HepG2 (cell line): Measurements from ENCODE around the gene MTHFD1L. TPM values are rescaled to one million over a fixed set of nuclear protein-coding genes. Genes with fewer than 3 reads are reported as not detected.
"Not testable (repeated sequence)": the region's sequence is repeated elsewhere in the genome, so short reads cannot be mapped to it uniquely, and the experiment has no call there.

Experiments
- CEBPG ChIP-seq: IDR thresholded peaks from 2 replicates; pipeline ENCODE4 v1.6.1; 2016
- GABPA ChIP-seq, 2 experiments: IDR thresholded peaks; 2 replicates each; pipeline ENCODE4 v1.6.1; 2011 to 2016; ENCODE audit warnings: low read depth in 2 of 2, low read length in 1 of 2, missing biosample characterization in 1 of 2, missing genetic modification characterization in 1 of 2
- HOXA3 ChIP-seq: sonication (generic); formaldehyde crosslinking; IDR thresholded peaks from 2 replicates; pipeline ENCODE4 v1.5.0; 2020; ENCODE audit warnings: missing genetic modification reagents
- KDM2A ChIP-seq: sonication (generic); formaldehyde crosslinking; IDR thresholded peaks from 2 replicates; pipeline ENCODE4 v1.4.0; 2020; ENCODE audit warnings: low read depth, missing genetic modification reagents, borderline replicate concordance
- MED1 ChIP-seq: sonication (generic); formaldehyde crosslinking; IDR thresholded peaks from 2 replicates; pipeline ENCODE4 v1.4.0; 2020; ENCODE audit warnings: missing genetic modification reagents
- NR2F6 ChIP-seq, 2 experiments: IDR thresholded peaks; 2 replicates each; pipeline ENCODE4 v1.6.1; 2016; ENCODE audit warnings: antibody characterized with exemption in 1 of 2, mild to moderate bottlenecking in 1 of 2
- RARA ChIP-seq: IDR thresholded peaks from 2 replicates; pipeline ENCODE4 v1.6.1; 2016; ENCODE audit warnings: missing genetic modification reagents, missing compliant biosample characterization
- RBM22 ChIP-seq: fragments of 200-400 bp; formaldehyde crosslinking; optimal IDR thresholded peaks from 2 replicates; pipeline ENCODE3; 2017; ENCODE audit warnings: mild to moderate bottlenecking, low read length, moderate library complexity
- RXRA ChIP-seq: sonication (generic); formaldehyde crosslinking; IDR thresholded peaks from 2 replicates; pipeline ENCODE4 v1.5.1; 2020; ENCODE audit warnings: missing genetic modification reagents
- SRF ChIP-seq: IDR thresholded peaks from 2 replicates; pipeline ENCODE4 v1.6.1; 2011; ENCODE audit warnings: mild to moderate bottlenecking, low read depth, low read length, moderate library complexity
- TBL1XR1 ChIP-seq: fragments of 150-350 bp; IDR thresholded peaks from 2 replicates; pipeline ENCODE4 v1.6.1; 2014; ENCODE audit warnings: borderline replicate concordance, low read length; ENCODE audit not compliant: partially characterized antibody
- ZBTB38 ChIP-seq: sonication (generic); formaldehyde crosslinking; IDR thresholded peaks from 2 replicates; pipeline ENCODE4 v1.5.1; 2020; ENCODE audit warnings: mild to moderate bottlenecking, missing genetic modification reagents
- ZMYM2 ChIP-seq: sonication (generic); formaldehyde crosslinking; IDR thresholded peaks from 2 replicates; pipeline ENCODE4 v1.8.0; 2022; ENCODE audit warnings: mild to moderate bottlenecking, missing genetic modification reagents
- ZMYM3 ChIP-seq: sonication (generic); formaldehyde crosslinking; IDR thresholded peaks from 2 replicates; pipeline ENCODE4 v1.5.1; 2020; ENCODE audit warnings: mild to moderate bottlenecking, missing genetic modification reagents
- ZNF430 ChIP-seq: sonication (generic); formaldehyde crosslinking; IDR thresholded peaks from 2 replicates; pipeline ENCODE4 v1.9.0; 2021; ENCODE audit warnings: mild to moderate bottlenecking, missing genetic modification reagents
- ZNF605 ChIP-seq: sonication (generic); formaldehyde crosslinking; IDR thresholded peaks from 2 replicates; pipeline ENCODE4 v1.8.0; 2022; ENCODE audit warnings: mild to moderate bottlenecking, missing genetic modification reagents
- ZNF878 ChIP-seq: sonication (generic); formaldehyde crosslinking; IDR thresholded peaks from 2 replicates; pipeline ENCODE4 v1.8.1; 2023; ENCODE audit warnings: mild to moderate bottlenecking, missing genetic modification reagents, moderate library complexity
- polyA plus RNA-seq, 8 experiments: library from polyadenylated mRNA; depleted of rRNA in 3 of 8; stranded (reverse) in 7 of 8; unstranded in 1 of 8; fragments of >200 nt; fragmentation: Illumina TruSeq in 4 of 8; extraction: Trizol in 4 of 8; gene quantifications; 2 replicates each; pipeline versions ENCODE4 v1.2.1 to v1.2.3, GENCODE V29; 2011 to 2016; ENCODE audit warnings: low read depth in 4 of 8, missing spikeins in 1 of 8, mixed read lengths in 1 of 8; ENCODE audit not compliant: insufficient read depth in 1 of 8
- total RNA-seq, 5 experiments: library from RNA; depleted of rRNA; stranded (reverse); fragments of >200 nt; fragmentation: Illumina TruSeq; extraction: Trizol; gene quantifications; 2 replicates each; pipeline ENCODE4 v1.2.3, GENCODE V29; 2016; ENCODE audit warnings: low read depth in 1 of 5
- TF ChIP-seq, protein P1 (sequence below): sonication (generic); formaldehyde crosslinking; IDR thresholded peaks from 2 replicates; pipeline ENCODE4 v1.4.0; 2020; ENCODE audit warnings: missing genetic modification reagents, mild to moderate bottlenecking, borderline replicate concordance
- TF ChIP-seq, protein P2 (sequence below): IDR thresholded peaks from 2 replicates; pipeline ENCODE4 v1.6.1; 2016; ENCODE audit warnings: low read depth
- TF ChIP-seq, protein P3 (sequence below): sonication (generic); formaldehyde crosslinking; IDR thresholded peaks from 2 replicates; pipeline ENCODE4 v1.8.0; 2022; ENCODE audit warnings: missing genetic modification reagents, mild to moderate bottlenecking, moderate library complexity, borderline replicate concordance

The MTHFD1L gene
- total and polyA plus RNA-seq, 2 of the 13 experiments (the other 11 are each of a cell fraction or from before 2014, with no cell fraction given): 24.0 to 39.6 TPM

DNA sequence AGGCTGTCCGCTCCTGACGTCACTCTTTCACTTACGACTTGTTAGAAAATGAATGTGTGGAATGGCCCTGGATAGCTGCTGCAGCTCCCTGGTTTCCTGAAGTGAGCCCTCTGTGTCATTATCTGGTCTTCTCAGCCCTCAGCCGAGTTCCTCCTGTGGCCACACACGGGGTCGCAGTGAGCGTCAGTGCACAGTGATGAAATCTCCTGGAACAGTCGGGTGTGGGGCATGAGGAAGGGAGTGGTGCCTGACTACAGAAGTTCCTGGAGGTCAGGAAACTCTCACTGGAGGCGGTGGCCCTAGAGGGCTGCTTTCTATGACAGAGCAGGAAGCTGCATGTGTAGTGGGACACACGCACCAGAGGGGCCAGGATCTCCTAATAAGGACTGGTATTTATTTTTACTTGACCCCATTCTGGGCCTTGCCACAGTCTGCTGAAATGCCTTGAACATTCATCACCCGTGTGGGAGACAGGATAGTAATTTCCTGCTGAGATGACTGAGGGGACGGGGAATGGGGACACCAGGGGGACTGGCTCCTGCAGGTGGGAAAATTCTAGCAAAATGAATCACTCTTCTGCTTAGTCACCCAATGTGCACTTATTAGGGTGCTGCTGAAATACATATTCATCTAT, 175.5 kb downstream of the MTHFD1L start (continued):
- TF ChIP-seq, protein P1, sequence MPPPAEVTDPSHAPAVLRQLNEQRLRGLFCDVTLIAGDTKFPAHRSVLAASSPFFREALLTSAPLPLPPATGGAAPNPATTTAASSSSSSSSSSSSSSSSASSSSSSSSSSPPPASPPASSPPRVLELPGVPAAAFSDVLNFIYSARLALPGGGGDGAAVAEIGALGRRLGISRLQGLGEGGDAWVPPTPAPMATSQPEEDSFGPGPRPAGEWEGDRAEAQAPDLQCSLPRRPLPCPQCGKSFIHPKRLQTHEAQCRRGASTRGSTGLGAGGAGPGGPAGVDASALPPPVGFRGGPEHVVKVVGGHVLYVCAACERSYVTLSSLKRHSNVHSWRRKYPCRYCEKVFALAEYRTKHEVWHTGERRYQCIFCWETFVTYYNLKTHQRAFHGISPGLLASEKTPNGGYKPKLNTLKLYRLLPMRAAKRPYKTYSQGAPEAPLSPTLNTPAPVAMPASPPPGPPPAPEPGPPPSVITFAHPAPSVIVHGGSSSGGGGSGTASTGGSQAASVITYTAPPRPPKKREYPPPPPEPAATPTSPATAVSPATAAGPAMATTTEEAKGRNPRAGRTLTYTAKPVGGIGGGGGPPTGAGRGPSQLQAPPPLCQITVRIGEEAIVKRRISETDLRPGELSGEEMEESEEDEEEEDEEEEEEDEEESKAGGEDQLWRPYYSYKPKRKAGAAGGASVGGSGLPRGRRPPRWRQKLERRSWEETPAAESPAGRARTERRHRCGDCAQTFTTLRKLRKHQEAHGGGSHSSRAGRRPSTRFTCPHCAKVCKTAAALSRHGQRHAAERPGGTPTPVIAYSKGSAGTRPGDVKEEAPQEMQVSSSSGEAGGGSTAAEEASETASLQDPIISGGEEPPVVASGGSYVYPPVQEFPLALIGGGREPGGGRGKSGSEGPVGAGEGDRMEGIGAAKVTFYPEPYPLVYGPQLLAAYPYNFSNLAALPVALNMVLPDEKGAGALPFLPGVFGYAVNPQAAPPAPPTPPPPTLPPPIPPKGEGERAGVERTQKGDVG (CRISPR knock-in tag): 0 out of 2 replicates have a peak, but pooled peaks have one; percentile 31
- TF ChIP-seq RBM22 (peak; percentile 28), ZMYM2 (0 out of 2 replicates have a peak, but pooled peaks have one; percentile 32), ZNF878 (CRISPR knock-in tag) (peak; percentile 56; the same call in 1 of the 2 replicates), GABPA (CRISPR knock-in tag; IDR thresholded peaks at IDR 0.05; ENCODE audit: low read depth) (peak; percentile 29; the same call in 1 of the 2 replicates), TBL1XR1 (peak; percentile 55), MED1 (CRISPR knock-in tag) (peak; percentile 92), ZBTB38 (CRISPR knock-in tag) (peak; percentile 97), HOXA3 (CRISPR knock-in tag) (peak; percentile 32; the same call in 1 of the 2 replicates), NR2F6 (IDR thresholded peaks at IDR 0.05) (peak; percentile 17; the same call in 1 of the 2 replicates), NR2F6 (CRISPR knock-in tag; IDR thresholded peaks at IDR 0.05) (peak; percentile 52; the same call in 1 of the 2 replicates), RXRA (CRISPR knock-in tag) (peak; percentile 74), ZMYM3 (CRISPR knock-in tag) (0 out of 2 replicates have a peak, but pooled peaks have one; percentile 20), ZNF430 (0 out of 2 replicates have a peak, but pooled peaks have one; percentile 44), RARA (CRISPR knock-in tag) (peak; percentile 95), ZNF605 (CRISPR knock-in tag) (0 out of 2 replicates have a peak, but pooled peaks have one; percentile 51), CEBPG (peak; percentile 74), SRF (peak; percentile 77), KDM2A (CRISPR knock-in tag) (0 out of 2 replicates have a peak, but pooled peaks have one; percentile 26)
- not testable (repeated sequence) for TF ChIP-seq GABPA (IDR thresholded peaks at IDR 0.05; ENCODE audit: low read depth, low read length)
- TF ChIP-seq, protein P2, sequence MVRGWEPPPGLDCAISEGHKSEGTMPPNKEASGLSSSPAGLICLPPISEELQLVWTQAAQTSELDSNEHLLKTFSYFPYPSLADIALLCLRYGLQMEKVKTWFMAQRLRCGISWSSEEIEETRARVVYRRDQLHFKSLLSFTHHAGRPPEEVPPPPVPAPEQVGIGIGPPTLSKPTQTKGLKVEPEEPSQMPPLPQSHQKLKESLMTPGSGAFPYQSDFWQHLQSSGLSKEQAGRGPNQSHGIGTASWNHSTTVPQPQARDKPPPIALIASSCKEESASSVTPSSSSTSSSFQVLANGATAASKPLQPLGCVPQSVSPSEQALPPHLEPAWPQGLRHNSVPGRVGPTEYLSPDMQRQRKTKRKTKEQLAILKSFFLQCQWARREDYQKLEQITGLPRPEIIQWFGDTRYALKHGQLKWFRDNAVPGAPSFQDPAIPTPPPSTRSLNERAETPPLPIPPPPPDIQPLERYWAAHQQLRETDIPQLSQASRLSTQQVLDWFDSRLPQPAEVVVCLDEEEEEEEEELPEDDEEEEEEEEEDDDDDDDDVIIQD (CRISPR knock-in tag): peak; percentile 57; the same call in 1 of the 2 replicates
- TF ChIP-seq, protein P3, sequence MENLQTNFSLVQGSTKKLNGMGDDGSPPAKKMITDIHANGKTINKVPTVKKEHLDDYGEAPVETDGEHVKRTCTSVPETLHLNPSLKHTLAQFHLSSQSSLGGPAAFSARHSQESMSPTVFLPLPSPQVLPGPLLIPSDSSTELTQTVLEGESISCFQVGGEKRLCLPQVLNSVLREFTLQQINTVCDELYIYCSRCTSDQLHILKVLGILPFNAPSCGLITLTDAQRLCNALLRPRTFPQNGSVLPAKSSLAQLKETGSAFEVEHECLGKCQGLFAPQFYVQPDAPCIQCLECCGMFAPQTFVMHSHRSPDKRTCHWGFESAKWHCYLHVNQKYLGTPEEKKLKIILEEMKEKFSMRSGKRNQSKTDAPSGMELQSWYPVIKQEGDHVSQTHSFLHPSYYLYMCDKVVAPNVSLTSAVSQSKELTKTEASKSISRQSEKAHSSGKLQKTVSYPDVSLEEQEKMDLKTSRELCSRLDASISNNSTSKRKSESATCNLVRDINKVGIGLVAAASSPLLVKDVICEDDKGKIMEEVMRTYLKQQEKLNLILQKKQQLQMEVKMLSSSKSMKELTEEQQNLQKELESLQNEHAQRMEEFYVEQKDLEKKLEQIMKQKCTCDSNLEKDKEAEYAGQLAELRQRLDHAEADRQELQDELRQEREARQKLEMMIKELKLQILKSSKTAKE (CRISPR knock-in tag): 0 out of 2 replicates have a peak, but pooled peaks have one; percentile 12
